ENCODE measurements around the gene ZFP36L1. TPM values are rescaled to one million over a fixed set of nuclear protein-coding genes. Genes with fewer than 3 reads are reported as not detected.

The ZFP36L1 gene
- total and polyA plus RNA-seq, 7 donors: 45.4 to 225 (median 117) TPM

GRCh38 chr14:68770553-68771286, 22.1 kb downstream of the ZFP36L1 start:
- ATAC-seq: no peak
- Histone ChIP-seq H3K4me3 (no peak overlapping the region), H3K27ac (no peak overlapping the region), H3K9me3 (peaks cover 2% of the 10 kb centered on the region), H3K27me3 (ENCODE audit: insufficient read depth in 3 of 3, low read length in 2 of 3) (no peaks in the 10 kb centered on the region), H3K36me3 (ENCODE audit: insufficient read depth in 1 of 2, low read depth in 1 of 2) (no peaks in the 10 kb centered on the region), H3K4me1 (no peaks in the 10 kb centered on the region)
- DNase-seq: peak in 1 of 2 donors; percentile 20
- intact Hi-C loops (cut with DNase I): no loop called here
- 76 to 82% (median 80%) methylated on average over 11 of the region's 11 CpGs for WGBS, 3 donors
- TF ChIP-seq CTCF (IDR thresholded peaks at IDR 0.05): no peak

- Histone ChIP-seq H3K36me3 (ENCODE audit: insufficient read depth in 1 of 2, low read depth in 1 of 2) (no peaks in the 10 kb centered on the region), H3K9me3 (peaks cover 1% of the 10 kb centered on the region), H3K27ac (no peak overlapping the region), H3K27me3 (ENCODE audit: insufficient read depth in 3 of 3, low read length in 2 of 3) (no peaks in the 10 kb centered on the region), H3K4me1 (no peaks in the 10 kb centered on the region), H3K4me3 (no peak overlapping the region)
- WGBS, 3 donors: 91 to 94% (median 91%) methylated on average over 9 of the region's 9 CpGs
- TF ChIP-seq CTCF (IDR thresholded peaks at IDR 0.05): no peak
- ATAC-seq: no peak
- intact Hi-C loops (cut with DNase I): no loop called here
- DNase-seq: peak in 1 of 2 donors; percentile 12
Measured at GRCh38 chr14:68770051-68770450, 22.8 kb downstream of the ZFP36L1 start.

GRCh38 chr14:68768316-68768715, 24.6 kb downstream of the ZFP36L1 start:
- ATAC-seq (no peak), DNase-seq (no peak)
- Histone ChIP-seq H3K4me1 (no peaks in the 10 kb centered on the region), H3K36me3 (ENCODE audit: insufficient read depth in 1 of 2, low read depth in 1 of 2) (no peaks in the 10 kb centered on the region), H3K9me3 (no peaks in the 10 kb centered on the region), H3K27me3 (ENCODE audit: insufficient read depth in 3 of 3, low read length in 2 of 3) (no peaks in the 10 kb centered on the region), H3K27ac (no peak overlapping the region), H3K4me3 (no peak overlapping the region)
- TF ChIP-seq CTCF (IDR thresholded peaks at IDR 0.05): no peak
- intact Hi-C loops (cut with DNase I): no loop called here
- WGBS, 3 donors: 85 to 91% (median 90%) methylated on average over 7 of the region's 7 CpGs

GRCh38 chr14:68767248-68767645, 25.6 kb downstream of the ZFP36L1 start:
- intact Hi-C loops (cut with DNase I): no loop called here
- Histone ChIP-seq H3K9me3 (no peaks in the 10 kb centered on the region), H3K4me3 (no peak overlapping the region), H3K27ac (no peak overlapping the region), H3K36me3 (ENCODE audit: insufficient read depth in 1 of 2, low read depth in 1 of 2) (no peaks in the 10 kb centered on the region), H3K4me1 (peaks cover 4% of the 10 kb centered on the region), H3K27me3 (ENCODE audit: insufficient read depth in 3 of 3, low read length in 2 of 3) (no peaks in the 10 kb centered on the region)
- 96 to 98% (median 97%) methylated on average over 5 of the region's 5 CpGs for WGBS, 3 donors
- DNase-seq (no peak), ATAC-seq (no peak)
- TF ChIP-seq CTCF (IDR thresholded peaks at IDR 0.05): no peak
